HepG2 (cell line): ENCODE measurements around the gene GRB2. TPM values are rescaled to one million over a fixed set of nuclear protein-coding genes. Genes with fewer than 3 reads are reported as not detected.

ENCODE experiments used
- EHMT2 ChIP-seq: fragments of 200-600 bp; sonication (generic); IDR thresholded peaks from 2 replicates; pipeline ENCODE4 v1.7.0; 2017; ENCODE audit warnings: antibody characterized with exemption, low read depth, low read length, borderline replicate concordance
- GABPA ChIP-seq, 2 experiments: IDR thresholded peaks; 2 replicates each; pipeline ENCODE4 v1.6.1; 2011 to 2016; ENCODE audit warnings: low read depth in 2 of 2, low read length in 1 of 2, missing biosample characterization in 1 of 2, missing genetic modification characterization in 1 of 2
- GATA4 ChIP-seq: sonication (generic); IDR thresholded peaks from 2 replicates; pipeline ENCODE4 v1.6.1; 2016; ENCODE audit warnings: antibody characterized with exemption, low read depth, borderline replicate concordance
- HES4 ChIP-seq: sonication (generic); formaldehyde crosslinking; IDR thresholded peaks from 2 replicates; pipeline ENCODE4 v1.9.0; 2021; ENCODE audit warnings: mild to moderate bottlenecking, missing genetic modification reagents, borderline replicate concordance
- HMG20A ChIP-seq: IDR thresholded peaks from 2 replicates; pipeline ENCODE4 v1.6.1; 2016; ENCODE audit warnings: borderline replicate concordance
- PHF21A ChIP-seq: sonication (generic); formaldehyde crosslinking; IDR thresholded peaks from 2 replicates; pipeline ENCODE4 v1.5.0; 2020; ENCODE audit warnings: mild to moderate bottlenecking, missing genetic modification reagents
- RAD51 ChIP-seq: fragments of 450-650 bp; IDR thresholded peaks from 2 replicates; pipeline ENCODE4 v1.6.1; 2016; ENCODE audit warnings: borderline replicate concordance
- TBL1XR1 ChIP-seq: fragments of 150-350 bp; IDR thresholded peaks from 2 replicates; pipeline ENCODE4 v1.6.1; 2014; ENCODE audit warnings: borderline replicate concordance, low read length; ENCODE audit not compliant: partially characterized antibody
- ZFP41 ChIP-seq: sonication (generic); formaldehyde crosslinking; IDR thresholded peaks from 2 replicates; pipeline ENCODE4 v1.4.0; 2020; ENCODE audit warnings: mild to moderate bottlenecking, missing genetic modification reagents, borderline replicate concordance
- ZFP62 ChIP-seq: sonication (generic); formaldehyde crosslinking; IDR thresholded peaks from 2 replicates; pipeline ENCODE4 v1.4.0; 2020; ENCODE audit warnings: missing genetic modification reagents
- ZNF225 ChIP-seq: sonication (generic); formaldehyde crosslinking; IDR thresholded peaks from 2 replicates; pipeline ENCODE4 v1.4.0; 2020; ENCODE audit warnings: mild to moderate bottlenecking, missing genetic modification reagents
- polyA plus RNA-seq, 8 experiments: library from polyadenylated mRNA; depleted of rRNA in 3 of 8; stranded (reverse) in 7 of 8; unstranded in 1 of 8; fragments of >200 nt; fragmentation: Illumina TruSeq in 4 of 8; extraction: Trizol in 4 of 8; gene quantifications; 2 replicates each; pipeline versions ENCODE4 v1.2.1 to v1.2.3, GENCODE V29; 2011 to 2016; ENCODE audit warnings: low read depth in 4 of 8, missing spikeins in 1 of 8, mixed read lengths in 1 of 8; ENCODE audit not compliant: insufficient read depth in 1 of 8
- total RNA-seq, 5 experiments: library from RNA; depleted of rRNA; stranded (reverse); fragments of >200 nt; fragmentation: Illumina TruSeq; extraction: Trizol; gene quantifications; 2 replicates each; pipeline ENCODE4 v1.2.3, GENCODE V29; 2016; ENCODE audit warnings: low read depth in 1 of 5
- TF ChIP-seq, protein P1 (sequence below): sonication (generic); formaldehyde crosslinking; IDR thresholded peaks from 2 replicates; pipeline ENCODE4 v1.4.0; 2020; ENCODE audit warnings: mild to moderate bottlenecking, missing genetic modification reagents
- TF ChIP-seq, protein P2 (sequence below), 2 experiments: sonication (generic) in 1 of 2; formaldehyde crosslinking in 1 of 2; IDR thresholded peaks; 2 replicates each; pipeline versions ENCODE4 v1.4.0 to v1.6.1; 2016 to 2020; ENCODE audit warnings: borderline replicate concordance in 1 of 2, low read depth in 1 of 2, mild to moderate bottlenecking in 1 of 2, missing genetic modification reagents in 1 of 2
- TF ChIP-seq, protein P3 (sequence below): IDR thresholded peaks from 2 replicates; pipeline ENCODE4 v1.6.1; 2016; ENCODE audit warnings: missing compliant biosample characterization, missing genetic modification reagents, borderline replicate concordance
- TF ChIP-seq, protein P4 (sequence below): IDR thresholded peaks from 2 replicates; pipeline ENCODE4 v1.6.1; 2016; ENCODE audit warnings: control low read depth
- TF ChIP-seq, protein P5 (sequence below): sonication (generic); formaldehyde crosslinking; conservative IDR thresholded peaks from 2 replicates; pipeline ENCODE4 v1.8.0; 2022; ENCODE audit warnings: missing genetic modification reagents
- TF ChIP-seq, protein P6 (sequence below): IDR thresholded peaks from 2 replicates; pipeline ENCODE4 v1.6.1; 2016; ENCODE audit warnings: missing biosample characterization, missing genetic modification reagents, low read depth

Gene GRB2
- total and polyA plus RNA-seq, 2 of the 13 experiments (the other 11 are each of a cell fraction or from before 2014, with no cell fraction given): 84.6 to 92.3 TPM

DNA sequence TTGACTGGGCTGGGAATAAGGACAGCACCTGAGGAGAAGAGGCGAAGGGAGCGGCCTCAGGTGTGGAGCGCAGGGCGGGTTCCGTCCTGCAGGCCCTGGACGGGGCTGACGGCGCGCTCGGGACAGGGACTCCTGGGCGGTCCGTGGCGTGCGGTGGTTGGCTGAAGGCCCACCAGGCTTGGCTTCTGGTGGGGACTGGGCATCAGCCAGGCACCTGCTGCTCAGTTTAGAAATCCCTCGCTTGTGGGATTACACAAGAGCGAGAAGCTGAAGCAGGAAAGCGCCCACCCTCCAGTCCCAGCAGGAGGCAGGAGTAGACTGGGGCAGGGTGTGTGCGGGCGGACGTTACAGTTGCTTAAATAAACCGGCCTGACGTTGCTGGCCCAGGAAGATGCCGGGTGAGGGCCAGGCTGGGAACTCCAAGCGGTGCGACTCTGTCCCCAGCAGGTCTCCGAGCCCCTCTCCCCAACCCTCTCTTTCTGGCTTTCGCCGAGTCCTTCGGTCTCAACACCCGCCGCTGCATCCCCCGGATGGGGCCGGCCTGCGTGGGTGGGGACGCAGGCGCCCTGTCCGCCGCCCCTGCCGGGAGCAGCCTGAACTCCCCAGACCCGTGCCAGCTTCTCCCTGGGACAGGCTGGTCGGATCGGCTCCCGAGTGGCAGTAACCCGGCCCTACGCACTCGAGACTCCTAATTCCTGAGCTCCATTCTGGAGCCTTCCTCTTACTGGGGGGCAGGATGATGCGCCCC lies 135.1 kb downstream of the GRB2 start (continued):
- TF ChIP-seq EHMT2 (no peak), PHF21A (CRISPR knock-in tag) (peak; percentile 80), HMG20A (no peak), ZFP41 (CRISPR knock-in tag) (peak; percentile 46; the same call in 1 of the 2 replicates), ZFP62 (CRISPR knock-in tag) (no peak), GATA4 (no peak; the same call in 1 of the 2 replicates), HES4 (CRISPR knock-in tag) (peak; percentile 66; the same call in 1 of the 2 replicates), RAD51 (no peak), ZNF225 (peak; percentile 69; the same call in 1 of the 2 replicates), GABPA (IDR thresholded peaks at IDR 0.05; ENCODE audit: low read depth, low read length) (peak; percentile 5; the same call in 1 of the 2 replicates), GABPA (CRISPR knock-in tag; IDR thresholded peaks at IDR 0.05; ENCODE audit: low read depth) (no peak), TBL1XR1 (no peak)
- TF ChIP-seq, protein P1, sequence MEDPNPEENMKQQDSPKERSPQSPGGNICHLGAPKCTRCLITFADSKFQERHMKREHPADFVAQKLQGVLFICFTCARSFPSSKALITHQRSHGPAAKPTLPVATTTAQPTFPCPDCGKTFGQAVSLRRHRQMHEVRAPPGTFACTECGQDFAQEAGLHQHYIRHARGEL (CRISPR knock-in tag): no peak
- TF ChIP-seq, protein P2, sequence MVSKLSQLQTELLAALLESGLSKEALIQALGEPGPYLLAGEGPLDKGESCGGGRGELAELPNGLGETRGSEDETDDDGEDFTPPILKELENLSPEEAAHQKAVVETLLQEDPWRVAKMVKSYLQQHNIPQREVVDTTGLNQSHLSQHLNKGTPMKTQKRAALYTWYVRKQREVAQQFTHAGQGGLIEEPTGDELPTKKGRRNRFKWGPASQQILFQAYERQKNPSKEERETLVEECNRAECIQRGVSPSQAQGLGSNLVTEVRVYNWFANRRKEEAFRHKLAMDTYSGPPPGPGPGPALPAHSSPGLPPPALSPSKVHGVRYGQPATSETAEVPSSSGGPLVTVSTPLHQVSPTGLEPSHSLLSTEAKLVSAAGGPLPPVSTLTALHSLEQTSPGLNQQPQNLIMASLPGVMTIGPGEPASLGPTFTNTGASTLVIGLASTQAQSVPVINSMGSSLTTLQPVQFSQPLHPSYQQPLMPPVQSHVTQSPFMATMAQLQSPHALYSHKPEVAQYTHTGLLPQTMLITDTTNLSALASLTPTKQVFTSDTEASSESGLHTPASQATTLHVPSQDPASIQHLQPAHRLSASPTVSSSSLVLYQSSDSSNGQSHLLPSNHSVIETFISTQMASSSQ (IDR thresholded peaks at IDR 0.05; ENCODE audit: low read depth): no peak
- TF ChIP-seq, protein P2 (CRISPR knock-in tag; IDR thresholded peaks at IDR 0.05; ENCODE audit: borderline replicate concordance): no peak
- TF ChIP-seq, protein P3, sequence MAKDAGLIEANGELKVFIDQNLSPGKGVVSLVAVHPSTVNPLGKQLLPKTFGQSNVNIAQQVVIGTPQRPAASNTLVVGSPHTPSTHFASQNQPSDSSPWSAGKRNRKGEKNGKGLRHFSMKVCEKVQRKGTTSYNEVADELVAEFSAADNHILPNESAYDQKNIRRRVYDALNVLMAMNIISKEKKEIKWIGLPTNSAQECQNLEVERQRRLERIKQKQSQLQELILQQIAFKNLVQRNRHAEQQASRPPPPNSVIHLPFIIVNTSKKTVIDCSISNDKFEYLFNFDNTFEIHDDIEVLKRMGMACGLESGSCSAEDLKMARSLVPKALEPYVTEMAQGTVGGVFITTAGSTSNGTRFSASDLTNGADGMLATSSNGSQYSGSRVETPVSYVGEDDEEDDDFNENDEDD (CRISPR knock-in tag): peak; percentile 25; the same call in 1 of the 2 replicates
- TF ChIP-seq, protein P4, sequence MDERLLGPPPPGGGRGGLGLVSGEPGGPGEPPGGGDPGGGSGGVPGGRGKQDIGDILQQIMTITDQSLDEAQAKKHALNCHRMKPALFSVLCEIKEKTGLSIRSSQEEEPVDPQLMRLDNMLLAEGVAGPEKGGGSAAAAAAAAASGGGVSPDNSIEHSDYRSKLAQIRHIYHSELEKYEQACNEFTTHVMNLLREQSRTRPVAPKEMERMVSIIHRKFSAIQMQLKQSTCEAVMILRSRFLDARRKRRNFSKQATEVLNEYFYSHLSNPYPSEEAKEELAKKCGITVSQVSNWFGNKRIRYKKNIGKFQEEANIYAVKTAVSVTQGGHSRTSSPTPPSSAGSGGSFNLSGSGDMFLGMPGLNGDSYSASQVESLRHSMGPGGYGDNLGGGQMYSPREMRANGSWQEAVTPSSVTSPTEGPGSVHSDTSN (CRISPR knock-in tag): no peak
- TF ChIP-seq, protein P5, sequence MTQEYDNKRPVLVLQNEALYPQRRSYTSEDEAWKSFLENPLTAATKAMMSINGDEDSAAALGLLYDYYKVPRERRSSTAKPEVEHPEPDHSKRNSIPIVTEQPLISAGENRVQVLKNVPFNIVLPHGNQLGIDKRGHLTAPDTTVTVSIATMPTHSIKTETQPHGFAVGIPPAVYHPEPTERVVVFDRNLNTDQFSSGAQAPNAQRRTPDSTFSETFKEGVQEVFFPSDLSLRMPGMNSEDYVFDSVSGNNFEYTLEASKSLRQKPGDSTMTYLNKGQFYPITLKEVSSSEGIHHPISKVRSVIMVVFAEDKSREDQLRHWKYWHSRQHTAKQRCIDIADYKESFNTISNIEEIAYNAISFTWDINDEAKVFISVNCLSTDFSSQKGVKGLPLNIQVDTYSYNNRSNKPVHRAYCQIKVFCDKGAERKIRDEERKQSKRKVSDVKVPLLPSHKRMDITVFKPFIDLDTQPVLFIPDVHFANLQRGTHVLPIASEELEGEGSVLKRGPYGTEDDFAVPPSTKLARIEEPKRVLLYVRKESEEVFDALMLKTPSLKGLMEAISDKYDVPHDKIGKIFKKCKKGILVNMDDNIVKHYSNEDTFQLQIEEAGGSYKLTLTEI (CRISPR knock-in tag): no peak
- TF ChIP-seq, protein P6, sequence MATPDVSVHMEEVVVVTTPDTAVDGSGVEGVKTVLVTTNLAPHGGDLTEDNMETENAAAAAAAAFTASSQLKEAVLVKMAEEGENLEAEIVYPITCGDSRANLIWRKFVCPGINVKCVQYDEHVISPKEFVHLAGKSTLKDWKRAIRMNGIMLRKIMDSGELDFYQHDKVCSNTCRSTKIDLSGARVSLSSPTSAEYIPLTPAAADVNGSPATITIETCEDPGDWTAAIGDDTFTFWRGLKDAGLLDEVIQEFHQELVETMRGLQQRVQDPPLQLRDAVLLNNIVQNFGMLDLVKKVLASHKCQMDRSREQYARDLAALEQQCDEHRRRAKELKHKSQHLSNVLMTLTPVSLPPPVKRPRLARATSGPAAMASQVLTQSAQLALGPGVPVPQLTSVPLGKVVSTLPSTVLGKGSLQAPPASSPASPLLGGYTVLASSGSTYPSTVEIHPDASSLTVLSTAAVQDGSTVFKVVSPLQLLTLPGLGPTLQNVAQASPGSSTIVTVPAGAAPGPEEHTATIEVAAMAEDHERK (CRISPR knock-in tag): no peak
